ENCODE data around the gene RTN4RL1.

Gene RTN4RL1, protein sequence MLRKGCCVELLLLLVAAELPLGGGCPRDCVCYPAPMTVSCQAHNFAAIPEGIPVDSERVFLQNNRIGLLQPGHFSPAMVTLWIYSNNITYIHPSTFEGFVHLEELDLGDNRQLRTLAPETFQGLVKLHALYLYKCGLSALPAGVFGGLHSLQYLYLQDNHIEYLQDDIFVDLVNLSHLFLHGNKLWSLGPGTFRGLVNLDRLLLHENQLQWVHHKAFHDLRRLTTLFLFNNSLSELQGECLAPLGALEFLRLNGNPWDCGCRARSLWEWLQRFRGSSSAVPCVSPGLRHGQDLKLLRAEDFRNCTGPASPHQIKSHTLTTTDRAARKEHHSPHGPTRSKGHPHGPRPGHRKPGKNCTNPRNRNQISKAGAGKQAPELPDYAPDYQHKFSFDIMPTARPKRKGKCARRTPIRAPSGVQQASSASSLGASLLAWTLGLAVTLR

DNA sequence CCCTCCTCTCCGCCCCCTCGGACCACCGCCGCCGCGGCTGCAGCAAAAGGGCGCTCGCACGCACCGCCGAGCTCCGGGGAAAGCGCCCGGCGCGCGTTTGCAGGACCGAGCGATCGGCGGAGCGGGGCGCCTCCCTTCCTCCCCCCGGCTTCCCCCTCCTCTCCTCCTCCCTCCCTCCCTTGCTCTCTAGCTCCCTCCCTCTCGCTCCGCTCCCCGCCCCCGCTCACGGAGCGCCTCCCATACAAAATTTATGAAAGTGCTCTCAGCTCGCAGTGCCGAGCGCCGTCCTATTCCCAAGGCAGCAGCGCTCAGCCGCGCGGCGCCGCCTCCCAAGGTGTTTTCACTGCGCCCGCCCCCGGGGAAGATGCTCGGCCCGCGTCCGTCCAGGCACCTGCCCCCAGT lies at the start of gene RTN4RL1:
Gene RTN4RL1, minus strand, starts transcription at position 115 of the 402 bp plus-strand sequence. CDS start 469 bp downstream, outside the sequence.
- in situ Hi-C loops (cut with MboI; ENCODE audit: low sequenced_read_pairs, unreplicated experiment) = loop anchor here (25.0 kb wide), 1 partner anchor 313 kb away; the partner anchor contains the start of genes TLCD2 and WDR81
- DNase-seq (ENCODE audit: low spot score) = peak; percentile 78
- TF ChIP-seq, protein P1, sequence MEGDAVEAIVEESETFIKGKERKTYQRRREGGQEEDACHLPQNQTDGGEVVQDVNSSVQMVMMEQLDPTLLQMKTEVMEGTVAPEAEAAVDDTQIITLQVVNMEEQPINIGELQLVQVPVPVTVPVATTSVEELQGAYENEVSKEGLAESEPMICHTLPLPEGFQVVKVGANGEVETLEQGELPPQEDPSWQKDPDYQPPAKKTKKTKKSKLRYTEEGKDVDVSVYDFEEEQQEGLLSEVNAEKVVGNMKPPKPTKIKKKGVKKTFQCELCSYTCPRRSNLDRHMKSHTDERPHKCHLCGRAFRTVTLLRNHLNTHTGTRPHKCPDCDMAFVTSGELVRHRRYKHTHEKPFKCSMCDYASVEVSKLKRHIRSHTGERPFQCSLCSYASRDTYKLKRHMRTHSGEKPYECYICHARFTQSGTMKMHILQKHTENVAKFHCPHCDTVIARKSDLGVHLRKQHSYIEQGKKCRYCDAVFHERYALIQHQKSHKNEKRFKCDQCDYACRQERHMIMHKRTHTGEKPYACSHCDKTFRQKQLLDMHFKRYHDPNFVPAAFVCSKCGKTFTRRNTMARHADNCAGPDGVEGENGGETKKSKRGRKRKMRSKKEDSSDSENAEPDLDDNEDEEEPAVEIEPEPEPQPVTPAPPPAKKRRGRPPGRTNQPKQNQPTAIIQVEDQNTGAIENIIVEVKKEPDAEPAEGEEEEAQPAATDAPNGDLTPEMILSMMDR (IDR thresholded peaks at IDR 0.05; ENCODE audit: borderline replicate concordance, control extremely low read depth, extremely low read depth, insufficient read depth, missing control alignments) = no peak

DNA sequence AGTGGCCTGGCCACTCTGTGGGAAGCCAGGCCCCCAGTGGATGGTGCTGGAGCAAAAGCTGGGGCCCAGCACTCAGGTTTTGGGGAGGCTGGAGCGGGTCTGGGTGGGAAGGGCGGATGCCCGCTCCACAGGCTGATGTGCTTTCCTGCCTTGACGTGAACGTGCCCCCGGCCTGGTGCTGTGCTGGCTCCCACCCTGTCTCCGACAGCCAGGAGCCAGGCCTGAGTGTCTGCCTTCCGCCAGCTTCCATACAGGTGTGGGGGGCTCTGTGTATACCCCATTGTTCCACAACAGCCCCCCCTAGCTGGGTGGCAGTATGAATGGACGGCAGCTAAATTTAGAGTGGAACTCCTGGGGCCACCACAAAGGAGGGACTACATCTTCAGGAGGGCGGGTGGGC lies 49.8 kb upstream of the RTN4RL1 start:
- in situ Hi-C loops (cut with MboI; ENCODE audit: low sequenced_read_pairs, unreplicated experiment) = loop anchor here (5.0 kb wide), 1 partner anchor 167 kb away; no protein-coding TSS in a partner anchor
- TF ChIP-seq, protein P1 (IDR thresholded peaks at IDR 0.05; ENCODE audit: borderline replicate concordance, control extremely low read depth, extremely low read depth, insufficient read depth, missing control alignments) = no peak
- DNase-seq (ENCODE audit: low spot score) = no peak

DNA sequence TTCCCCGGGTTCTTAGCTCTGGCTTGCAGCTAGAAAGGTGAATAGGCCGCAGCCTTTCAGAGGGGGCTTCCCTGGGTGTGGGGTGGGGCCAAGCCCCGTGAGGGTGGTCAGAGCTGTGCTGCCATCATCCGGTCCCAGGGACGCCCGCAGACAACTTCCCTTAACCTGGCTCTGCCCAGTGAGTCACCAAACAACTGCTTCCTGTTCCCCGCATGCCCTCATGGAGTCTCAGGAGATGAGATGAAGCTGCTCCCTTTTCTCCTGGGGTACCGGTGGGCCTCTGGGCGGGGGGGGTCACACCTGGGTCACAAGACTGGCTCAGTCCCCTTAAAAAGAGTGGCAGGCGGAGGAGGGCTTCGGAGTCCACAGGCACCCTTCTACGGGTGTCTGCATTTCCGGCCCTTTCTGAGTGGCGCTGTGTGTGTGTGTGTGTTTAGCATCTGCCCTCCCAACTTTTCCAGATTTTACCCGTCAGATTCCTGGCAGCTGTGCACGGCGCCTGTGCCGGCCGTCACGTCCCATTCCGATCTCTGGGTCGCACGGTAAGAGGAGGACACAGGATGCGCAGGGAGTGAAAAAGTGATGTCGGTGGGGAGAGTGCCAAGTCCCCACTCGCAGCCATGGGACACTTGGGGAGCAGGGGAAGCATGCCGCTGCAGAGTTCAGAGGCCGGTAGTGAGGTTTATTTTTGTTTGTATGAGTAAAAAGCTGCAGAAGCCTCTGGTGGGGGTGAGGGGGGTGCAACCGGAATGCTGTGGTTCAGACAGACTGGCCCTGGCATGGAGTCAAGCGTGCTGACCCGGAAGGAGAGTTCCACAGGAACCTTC lies 46.5 kb upstream of the RTN4RL1 start:
- no peak for DNase-seq (ENCODE audit: low spot score)
- TF ChIP-seq, protein P1 (IDR thresholded peaks at IDR 0.05; ENCODE audit: borderline replicate concordance, control extremely low read depth, extremely low read depth, insufficient read depth, missing control alignments) = no peak
- in situ Hi-C loops (cut with MboI; ENCODE audit: low sequenced_read_pairs, unreplicated experiment) = loop anchor here (5.0 kb wide), 1 partner anchor 171 kb away; no protein-coding TSS in a partner anchor

DNA sequence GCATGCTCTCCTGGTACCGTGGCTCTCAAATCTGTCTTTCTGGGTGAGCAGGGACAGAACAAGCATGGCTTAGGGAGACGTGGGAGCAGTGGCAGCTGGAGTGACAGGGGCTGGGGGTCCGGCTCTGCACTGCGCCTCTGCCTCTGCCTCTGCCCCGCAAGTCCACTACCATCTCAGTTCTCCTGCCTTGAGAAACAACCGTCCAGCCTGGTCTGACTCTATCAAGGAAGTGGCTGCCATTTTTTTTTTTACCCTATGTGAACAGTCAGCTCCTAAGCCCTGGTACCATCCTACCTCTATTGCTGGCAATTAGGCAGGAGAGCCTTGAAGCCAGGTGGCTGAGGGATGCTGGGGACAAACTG lies 45.9 kb upstream of the RTN4RL1 start:
- DNase-seq (ENCODE audit: low spot score) = no peak
- in situ Hi-C loops (cut with MboI; ENCODE audit: low sequenced_read_pairs, unreplicated experiment) = loop anchor here (5.0 kb wide), 1 partner anchor 171 kb away; no protein-coding TSS in a partner anchor
- TF ChIP-seq, protein P1 (IDR thresholded peaks at IDR 0.05; ENCODE audit: borderline replicate concordance, control extremely low read depth, extremely low read depth, insufficient read depth, missing control alignments) = no peak

DNA sequence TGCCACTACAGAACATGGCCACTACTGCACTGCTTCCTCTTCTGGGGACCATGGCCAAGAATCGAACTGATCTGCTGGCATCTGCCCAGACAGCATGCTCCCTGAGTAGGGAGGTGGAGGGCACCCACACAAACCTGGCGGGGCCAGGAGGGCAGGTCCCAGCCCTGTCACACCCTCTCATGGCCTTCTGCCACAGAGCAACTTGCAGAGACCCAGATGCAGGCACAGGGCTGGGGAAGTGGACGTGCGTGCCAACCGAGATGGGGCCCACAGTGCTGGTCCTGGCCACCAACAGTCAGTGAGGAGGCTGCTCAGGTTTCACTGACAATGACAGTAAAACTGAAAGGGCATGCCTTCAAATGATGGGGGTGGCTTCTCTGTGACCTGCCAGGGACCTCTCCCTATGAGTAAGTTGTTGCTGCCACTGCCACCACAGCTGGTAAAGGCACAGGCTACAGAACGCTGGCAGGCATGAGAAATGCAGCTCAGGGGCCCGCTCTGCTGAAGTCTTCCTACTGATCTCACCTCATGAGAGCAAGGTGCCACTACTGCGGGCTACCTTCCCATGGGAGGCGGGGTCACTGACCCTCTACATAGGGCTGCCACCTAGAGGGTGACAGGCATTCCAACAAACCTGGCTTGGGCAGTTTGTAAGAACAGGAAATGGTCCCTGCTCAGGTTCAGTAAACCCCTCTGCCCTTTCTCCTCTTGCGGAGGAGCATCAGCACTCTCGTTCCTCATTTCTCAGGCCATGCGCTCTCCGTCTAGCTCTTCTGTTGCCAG lies 45.3 kb upstream of the RTN4RL1 start:
- peak; percentile 83 for DNase-seq (ENCODE audit: low spot score)
- in situ Hi-C loops (cut with MboI; ENCODE audit: low sequenced_read_pairs, unreplicated experiment) = loop anchor here (5.0 kb wide), 1 partner anchor 172 kb away; no protein-coding TSS in a partner anchor
- TF ChIP-seq, protein P1 (IDR thresholded peaks at IDR 0.05; ENCODE audit: borderline replicate concordance, control extremely low read depth, extremely low read depth, insufficient read depth, missing control alignments) = no peak

Measured in GM13976 (cell line).